ENCODE measurements around the gene TNPO1. TPM values are rescaled to one million over a fixed set of nuclear protein-coding genes. Genes with fewer than 3 reads are reported as not detected.

Gene TNPO1
- total and polyA plus RNA-seq, 2 of the 13 experiments (the other 11 are each of a cell fraction or from before 2014, with no cell fraction given): 26.7 to 123 TPM

GRCh38 chr5:72816284-72817075 is at the start of gene TNPO1 (continued):
- TF ChIP-seq ZNF501 (CRISPR knock-in tag; IDR thresholded peaks at IDR 0.05) (peak; percentile 90), ZSCAN9 (CRISPR knock-in tag; IDR thresholded peaks at IDR 0.05; ENCODE audit: borderline replicate concordance) (no peak; the same call in 1 of the 2 replicates), REST (IDR thresholded peaks at IDR 0.05; ENCODE audit: borderline replicate concordance in 1 of 2, low read depth in 1 of 2, low read length in 2 of 2) (no peak), ZGPAT (CRISPR knock-in tag; IDR thresholded peaks at IDR 0.05) (peak; percentile 80; the same call in 1 of the 2 replicates), ZNF788 (CRISPR knock-in tag; IDR thresholded peaks at IDR 0.05; ENCODE audit: borderline replicate concordance) (peak; percentile 86; the same call in 1 of the 2 replicates), BRD4 (CRISPR knock-in tag; IDR thresholded peaks at IDR 0.05) (0 out of 2 replicates have a peak, but pooled peaks have one; percentile 46), ZNF605 (CRISPR knock-in tag; IDR thresholded peaks at IDR 0.05) (peak; percentile 51), ARNT2 (CRISPR knock-in tag; IDR thresholded peaks at IDR 0.05; ENCODE audit: low read depth) (peak; percentile 36; the same call in 1 of the 2 replicates), ZNF678 (CRISPR knock-in tag; IDR thresholded peaks at IDR 0.05) (0 out of 2 replicates have a peak, but pooled peaks have one; percentile 80), ZUFSP (CRISPR knock-in tag; IDR thresholded peaks at IDR 0.05; ENCODE audit: borderline replicate concordance) (no peak), ZNF3 (CRISPR knock-in tag; IDR thresholded peaks at IDR 0.05) (no peak), NCOA5 (CRISPR knock-in tag; IDR thresholded peaks at IDR 0.05) (no peak), MLX (CRISPR knock-in tag; IDR thresholded peaks at IDR 0.05) (no peak), ZBTB7A (CRISPR knock-in tag; IDR thresholded peaks at IDR 0.05) (no peak), ZMYM4 (CRISPR knock-in tag; IDR thresholded peaks at IDR 0.05) (peak; percentile 62), SNAPC2 (CRISPR knock-in tag; IDR thresholded peaks at IDR 0.05) (0 out of 2 replicates have a peak, but pooled peaks have one; percentile 55), HNRNPH1 (optimal IDR thresholded peaks at IDR 0.05; ENCODE audit: low read depth, low read length) (no peak), ZBTB7B (CRISPR knock-in tag; IDR thresholded peaks at IDR 0.05) (peak; percentile 14; the same call in 1 of the 2 replicates), MLXIP (CRISPR knock-in tag; IDR thresholded peaks at IDR 0.05; ENCODE audit: borderline replicate concordance) (no peak)
